Stimulated activated naive CD8-positive, alpha-beta T cell treated with anti-CD3 and anti-CD28 coated beads, Interleukin-15, amount 100 ng/mL, for 72 hours (primary cell): Measurements from ENCODE around the gene EXOC3L1.

Source experiments
- ATAC-seq: fragments of 150-1000 bp; cut with Tn5 transposase; 2 replicates; pipeline ENCODE4 v1.10.0; 2021; ENCODE audit warnings: mild to moderate bottlenecking, moderate library complexity
- DNase-seq, 2 donors: peaks; one replicate each; pipeline ENCODE4 v3.0.0; 2021 to 2022
- H3K27ac Mint-ChIP-seq, 2 donors: one replicate each; pipeline ENCODE4 v1.8.0; 2022; ENCODE audit warnings: mild to moderate bottlenecking in 2 of 2, mixed read lengths in 2 of 2, moderate library complexity in 2 of 2
- H3K27me3 Mint-ChIP-seq: one replicate; pipeline ENCODE4 v1.8.0; 2022; ENCODE audit warnings: mixed read lengths
- H3K4me1 Mint-ChIP-seq: one replicate; pipeline ENCODE4 v1.8.0; 2022; ENCODE audit warnings: mild to moderate bottlenecking, mixed read lengths
- H3K4me3 Mint-ChIP-seq, 2 donors: one replicate each; pipeline ENCODE4 v1.8.0; 2022; ENCODE audit warnings: mild to moderate bottlenecking in 2 of 2, mixed read lengths in 2 of 2, moderate library complexity in 1 of 2
- H3K9me3 Mint-ChIP-seq, 2 donors: one replicate each; pipeline ENCODE4 v1.8.0; 2022; ENCODE audit warnings: mixed read lengths in 2 of 2

Gene EXOC3L1

DNA sequence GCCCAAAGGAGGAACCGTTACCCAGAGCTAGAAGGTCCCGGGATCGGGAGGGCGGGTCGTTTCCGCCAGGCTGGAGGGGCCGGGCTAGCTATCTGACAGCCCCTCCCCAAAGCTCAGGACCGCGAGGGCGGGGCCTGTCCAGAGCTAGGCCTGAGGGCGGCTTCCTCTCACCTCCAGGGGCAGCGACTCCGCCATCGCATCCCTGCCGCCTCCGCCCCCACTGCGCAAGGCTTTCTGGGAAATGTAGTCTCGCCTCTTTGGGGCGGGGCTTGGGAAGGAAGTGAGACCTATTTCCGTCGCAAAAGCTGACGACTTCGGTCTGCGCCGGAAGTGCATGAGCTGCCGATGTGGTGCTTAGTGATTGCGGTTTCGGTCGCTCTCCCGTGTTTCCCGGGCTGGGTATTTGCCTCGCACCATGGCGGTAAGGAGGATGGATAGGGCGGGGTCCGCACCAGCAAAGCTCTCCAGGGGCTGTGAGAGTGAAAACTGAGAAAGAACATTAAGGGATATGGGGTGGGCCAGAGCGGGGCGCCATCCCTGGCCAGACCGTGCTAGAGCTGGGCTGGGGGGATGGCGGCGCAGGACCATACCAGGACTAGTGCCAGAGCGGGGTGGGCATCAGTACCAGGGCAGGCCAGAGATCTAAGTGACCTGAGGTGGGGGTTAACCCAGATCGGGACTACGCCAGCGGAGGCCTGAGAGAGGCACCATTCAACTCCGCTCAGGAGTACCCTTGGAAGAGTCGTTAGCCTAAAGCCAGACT lies 37.0 kb upstream of the EXOC3L1 start, which contains the start of gene TMEM208:
Gene TMEM208 (plus strand): TSS at position 327 of the 763 bp plus-strand sequence. CDS start 89 bp downstream, at position 416.
- Mint-ChIP-seq H3K4me3 (peak within 1 kb of the TSS; percentile 98 to 100), H3K4me1 (peaks cover 56% of the 10 kb centered on the region), H3K9me3 (no peaks in the 10 kb centered on the region), H3K27ac (peak within 1 kb of the TSS; percentile 96 to 98), H3K27me3 (no peaks in the 10 kb centered on the region)
- ATAC-seq, result peak; percentile 95
- DNase-seq, result peak; percentile 98 to 99

DNA sequence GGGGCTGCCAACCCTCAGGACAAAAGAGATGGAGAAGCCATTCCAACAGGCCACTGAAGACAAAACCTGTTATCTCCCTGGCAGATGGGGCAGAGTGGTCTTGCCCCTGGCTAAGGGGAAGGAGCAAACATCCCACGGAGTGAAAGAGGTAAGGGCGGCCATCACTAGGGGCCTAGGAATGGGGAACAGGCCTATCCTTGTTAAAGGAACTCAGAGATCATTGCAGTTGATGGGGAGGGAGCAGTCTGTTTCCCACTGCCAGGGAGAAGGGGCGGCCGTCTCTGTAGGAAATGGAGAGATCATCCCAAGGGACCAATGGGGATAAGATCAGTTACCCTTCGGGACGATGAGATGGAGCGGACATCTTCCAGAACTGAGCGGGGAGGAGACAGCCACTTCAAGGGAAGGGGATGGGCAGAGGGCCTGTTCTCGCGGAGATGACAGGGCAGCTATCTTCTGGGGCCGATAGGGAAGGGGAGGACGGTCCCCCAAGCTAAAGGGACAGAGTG lies 36.4 kb upstream of the EXOC3L1 start:
- H3K27ac Mint-ChIP-seq, result peak overlapping the region; percentile 96 to 98
- no peaks in the 10 kb centered on the region for H3K9me3 Mint-ChIP-seq
- peaks cover 56% of the 10 kb centered on the region for H3K4me1 Mint-ChIP-seq
- no peak for DNase-seq
- peak; percentile 2 for ATAC-seq
- H3K4me3 Mint-ChIP-seq, result peak overlapping the region; percentile 98 to 100
- no peaks in the 10 kb centered on the region for H3K27me3 Mint-ChIP-seq

DNA sequence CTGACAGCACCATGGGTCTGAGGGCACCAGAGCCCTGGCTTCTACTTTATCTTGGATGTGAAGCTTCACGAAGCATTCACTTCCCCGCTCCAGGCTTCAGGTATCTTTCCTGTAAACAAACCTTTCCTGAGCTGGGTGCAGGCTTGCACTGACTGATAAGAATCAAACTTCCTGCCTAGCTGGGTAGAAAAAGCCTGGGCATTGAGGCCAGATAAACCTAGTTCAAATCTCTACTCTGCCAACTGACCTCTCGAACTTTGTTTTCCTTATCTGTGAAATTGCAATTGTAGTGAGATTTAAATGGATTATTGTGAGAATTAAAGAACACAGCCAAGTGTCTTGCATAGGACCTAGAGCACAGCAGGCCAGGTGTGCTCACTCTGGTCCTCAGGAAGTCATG lies 34.1 kb upstream of the EXOC3L1 start:
- H3K4me3 Mint-ChIP-seq, result no peak overlapping the region

DNA sequence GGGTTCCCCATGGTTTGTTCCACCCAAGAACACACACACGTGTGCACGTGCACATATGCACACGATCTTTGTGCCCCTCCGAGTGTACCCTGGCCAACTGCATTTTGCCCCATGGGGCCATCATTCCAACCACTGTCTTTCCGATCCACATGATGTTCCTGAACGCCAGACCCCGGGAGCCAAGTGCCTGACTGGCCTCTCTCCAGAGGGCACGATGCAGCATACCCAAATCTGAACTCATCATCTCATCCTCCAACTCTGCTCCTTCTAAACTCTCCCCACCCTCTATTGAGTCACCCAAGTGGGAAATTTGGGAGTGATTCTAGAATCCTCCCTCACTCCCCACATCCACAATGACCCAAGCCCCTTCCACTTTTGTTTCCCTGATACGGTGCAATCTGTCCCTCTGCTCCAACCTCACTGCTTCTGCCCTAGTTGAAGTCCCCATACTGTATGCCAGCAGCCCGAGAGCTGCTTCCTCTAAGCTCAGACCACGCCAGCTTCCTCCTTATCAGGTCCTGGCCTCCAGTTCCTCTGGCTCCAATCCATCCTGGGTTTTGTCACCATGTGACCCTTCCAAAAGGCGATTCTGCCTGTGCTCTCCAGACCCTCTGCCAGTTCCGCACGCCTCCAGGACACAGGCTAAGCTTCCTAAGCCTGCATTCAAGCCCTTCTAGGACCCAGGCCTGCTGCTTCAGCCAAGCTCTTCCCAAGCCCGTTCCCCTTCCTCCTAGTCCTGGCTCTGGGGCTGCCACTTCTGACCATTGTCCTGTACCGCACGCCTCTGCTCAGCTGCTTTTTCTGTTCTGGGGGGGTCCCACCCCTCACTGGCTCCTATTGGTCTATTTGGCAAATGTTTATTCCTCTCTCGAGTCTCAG lies 26.9 kb upstream of the EXOC3L1 start:
- DNase-seq (no peak), ATAC-seq (no peak)
- Mint-ChIP-seq H3K27ac (no peak overlapping the region), H3K4me3 (no peak overlapping the region), H3K4me1 (no peaks in the 10 kb centered on the region), H3K27me3 (no peaks in the 10 kb centered on the region), H3K9me3 (no peaks in the 10 kb centered on the region)

More for the DNA sequence above, 34.1 kb upstream of the EXOC3L1 start:
- DNase-seq, result no peak
- Mint-ChIP-seq H3K9me3 (no peaks in the 10 kb centered on the region), H3K4me1 (peaks cover 49% of the 10 kb centered on the region), H3K27me3 (no peaks in the 10 kb centered on the region), H3K27ac (no peak overlapping the region)
- ATAC-seq, result no peak

DNA sequence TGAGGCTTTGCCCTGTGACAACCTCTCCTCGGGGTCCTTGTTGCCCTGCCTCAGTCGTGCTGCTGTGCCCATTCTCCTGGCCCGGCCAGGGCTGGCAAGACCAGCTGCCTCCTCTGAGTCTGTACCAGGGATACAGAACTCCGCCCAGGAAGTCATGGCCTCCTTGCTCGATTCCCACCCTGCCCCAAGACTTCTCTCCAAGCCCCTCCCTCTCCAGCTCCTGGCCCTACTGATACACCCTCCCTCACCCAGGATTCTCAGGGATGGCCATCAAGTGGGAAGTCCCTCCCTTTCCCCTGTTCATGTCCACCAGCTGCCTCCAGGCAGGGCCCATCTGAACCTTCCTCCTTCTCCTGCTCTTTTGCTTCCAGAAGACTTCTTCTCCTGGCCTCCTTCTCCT lies 25.8 kb upstream of the EXOC3L1 start:
- Mint-ChIP-seq H3K4me3 (no peak overlapping the region), H3K4me1 (no peaks in the 10 kb centered on the region), H3K27ac (peak overlapping the region in 1 of 2 donors; percentile 1), H3K9me3 (no peaks in the 10 kb centered on the region), H3K27me3 (no peaks in the 10 kb centered on the region)
- no peak for DNase-seq
- no peak for ATAC-seq

DNA sequence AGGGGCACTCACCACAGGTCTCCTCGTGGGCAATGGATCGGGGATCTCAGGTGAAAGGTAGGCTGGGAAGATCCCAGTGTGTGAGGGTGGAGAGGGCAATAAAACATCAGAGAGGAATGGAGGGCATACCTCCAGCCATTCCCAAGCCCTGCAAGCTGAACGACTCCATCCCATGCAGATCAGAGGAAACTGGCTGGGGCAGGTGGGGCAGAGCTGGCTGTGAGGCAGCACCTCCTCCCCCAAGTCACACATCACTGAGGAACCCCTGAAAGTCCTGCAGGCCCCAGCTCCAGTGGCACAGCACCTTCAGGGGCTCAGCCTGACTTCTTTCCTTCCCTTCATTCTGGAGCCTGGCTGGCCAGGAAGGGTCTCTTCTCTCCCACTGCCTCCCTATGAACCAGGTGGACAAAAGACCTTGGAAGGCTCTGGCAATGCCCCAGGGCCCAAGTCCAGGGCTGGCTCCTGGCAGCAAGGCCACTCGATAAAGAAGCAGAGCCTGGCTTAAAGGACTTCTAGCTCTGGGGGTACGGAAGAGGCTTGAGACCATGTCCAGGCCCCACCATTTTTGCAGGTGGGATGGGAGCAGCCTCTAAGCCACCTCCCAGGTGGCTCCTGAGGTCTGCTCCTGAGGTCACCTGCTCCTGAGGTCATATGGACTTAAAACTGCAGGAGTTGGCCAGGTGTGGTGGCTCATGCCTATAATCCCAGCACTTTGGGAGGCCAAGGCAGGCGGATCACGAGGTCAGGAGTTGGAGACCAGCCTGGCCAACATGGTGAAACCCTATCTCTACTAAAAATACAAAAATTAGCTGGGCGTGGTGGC lies 23.5 kb upstream of the EXOC3L1 start:
- no peaks in the 10 kb centered on the region for H3K27me3 Mint-ChIP-seq
- H3K9me3 Mint-ChIP-seq, result no peaks in the 10 kb centered on the region

DNA sequence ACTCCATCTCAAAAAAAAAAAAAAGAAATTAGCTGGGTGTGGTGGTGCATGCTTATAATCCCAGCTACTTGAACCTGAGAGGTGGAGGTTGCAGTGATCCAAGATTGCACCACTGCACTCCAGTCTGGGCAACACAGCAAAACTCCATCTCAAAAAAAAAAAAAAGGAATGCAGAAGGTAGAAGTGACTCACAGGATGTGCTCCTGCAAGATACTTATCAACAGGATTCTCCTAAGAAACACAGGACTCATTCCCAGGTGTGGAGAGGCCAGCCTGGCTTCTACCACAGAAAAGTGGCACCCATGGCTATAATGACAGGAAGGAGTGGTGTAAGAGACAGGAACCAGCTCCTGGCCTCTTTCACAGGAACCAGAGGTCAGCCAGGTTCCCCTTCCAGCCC lies 22.8 kb upstream of the EXOC3L1 start:
- Mint-ChIP-seq H3K4me3 (no peak overlapping the region), H3K27me3 (no peaks in the 10 kb centered on the region), H3K9me3 (no peaks in the 10 kb centered on the region), H3K4me1 (no peaks in the 10 kb centered on the region), H3K27ac (no peak overlapping the region)
- DNase-seq (no peak), ATAC-seq (no peak)

More for the DNA sequence above, 23.5 kb upstream of the EXOC3L1 start:
- Mint-ChIP-seq H3K4me3 (no peak overlapping the region), H3K4me1 (no peaks in the 10 kb centered on the region), H3K27ac (no peak overlapping the region)
- DNase-seq, result no peak
- ATAC-seq, result no peak

DNA sequence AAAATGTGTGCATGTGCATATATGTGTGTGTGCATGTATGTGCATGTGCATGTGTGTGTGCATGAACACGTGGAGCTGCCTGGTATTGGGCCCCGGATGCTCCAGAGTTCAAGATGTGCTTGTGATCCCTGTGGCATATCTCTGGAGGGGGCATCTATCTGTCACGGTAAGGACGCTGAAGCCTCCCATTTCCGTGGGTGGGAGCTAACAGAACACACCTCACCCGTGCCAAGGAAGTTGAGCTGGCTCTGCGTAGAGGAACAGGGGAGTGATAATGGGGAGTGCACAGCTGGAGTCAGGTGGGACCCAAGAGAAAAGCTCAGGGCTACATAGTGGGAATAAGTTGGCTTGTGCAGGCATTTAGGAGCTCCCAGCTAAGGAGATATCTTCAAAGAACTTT lies 21.7 kb upstream of the EXOC3L1 start:
- Mint-ChIP-seq H3K27ac (peak overlapping the region in 1 of 2 donors; percentile 4), H3K27me3 (no peaks in the 10 kb centered on the region), H3K9me3 (no peaks in the 10 kb centered on the region), H3K4me1 (peaks cover 3% of the 10 kb centered on the region), H3K4me3 (no peak overlapping the region)
- no peak for DNase-seq
- no peak for ATAC-seq

DNA sequence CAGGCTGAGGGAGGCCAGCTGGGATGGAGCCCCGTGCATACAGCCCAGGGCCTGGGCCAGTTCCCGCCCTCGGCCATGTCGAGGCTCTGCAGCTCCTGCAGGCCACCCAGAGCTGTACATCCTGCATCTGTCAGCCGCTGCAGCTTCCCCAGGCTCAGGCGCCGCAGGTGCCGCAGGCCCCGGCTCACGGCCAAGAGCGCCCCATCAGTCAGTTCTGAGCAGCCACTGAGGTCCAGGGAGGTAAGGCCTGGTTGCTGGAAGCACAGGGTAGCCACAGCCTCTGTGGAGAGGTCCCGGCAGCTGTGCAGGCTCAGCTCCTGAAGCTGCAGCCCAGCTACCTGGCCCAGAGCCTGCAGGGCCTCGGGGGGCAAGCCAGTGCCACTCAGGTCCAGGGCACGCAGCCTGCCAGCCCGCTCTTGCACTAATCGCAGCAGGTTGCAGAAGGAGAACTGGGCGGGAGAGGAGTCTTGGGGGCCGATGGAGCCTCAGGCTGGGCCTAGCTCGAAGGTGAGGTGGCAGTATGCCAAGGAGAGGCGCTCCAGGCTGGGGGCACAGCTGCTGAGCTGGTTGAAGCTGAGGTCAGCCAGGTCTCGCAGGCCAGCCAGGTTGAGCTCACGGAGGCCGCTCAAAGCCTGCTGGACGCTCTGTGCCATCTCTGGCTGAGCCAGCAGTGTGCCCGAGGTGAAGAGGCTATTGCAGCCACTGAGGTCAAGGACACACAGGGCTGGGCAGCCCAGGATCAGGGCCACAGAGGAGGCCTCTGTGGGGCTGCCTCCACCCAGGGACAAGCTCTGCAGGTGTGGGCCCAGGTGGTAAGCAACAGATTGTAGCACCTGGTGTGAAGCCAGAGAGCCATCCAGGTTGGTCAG lies 20.4 kb upstream of the EXOC3L1 start:
- no peaks in the 10 kb centered on the region for H3K27me3 Mint-ChIP-seq
- ATAC-seq, result no peak
- no peak overlapping the region for H3K4me3 Mint-ChIP-seq
- H3K4me1 Mint-ChIP-seq, result peaks cover 9% of the 10 kb centered on the region
- DNase-seq, result no peak
- no peaks in the 10 kb centered on the region for H3K9me3 Mint-ChIP-seq
- peak overlapping the region in 1 of 2 donors; percentile 83 for H3K27ac Mint-ChIP-seq

DNA sequence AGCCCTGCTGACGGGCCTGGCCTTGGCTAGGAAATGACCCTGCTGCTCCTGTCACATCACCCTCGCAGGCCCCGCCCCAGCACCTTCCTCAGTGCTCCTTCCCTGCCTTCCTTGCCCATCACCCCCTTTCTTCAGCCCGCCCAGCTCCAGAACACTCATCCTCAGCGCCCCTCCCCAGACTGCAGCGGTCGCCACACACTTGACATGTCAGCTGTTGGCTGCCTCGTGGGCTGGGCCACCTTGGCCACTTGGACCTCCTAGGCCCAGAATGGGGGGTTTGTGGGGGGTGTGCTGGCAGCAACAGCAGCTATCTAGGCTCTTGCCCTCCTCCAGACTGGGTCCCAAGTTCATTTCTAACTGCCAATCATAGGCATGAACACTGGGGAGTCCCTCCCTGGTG lies 19.6 kb upstream of the EXOC3L1 start:
- Mint-ChIP-seq H3K4me1 (peaks cover 9% of the 10 kb centered on the region), H3K27me3 (no peaks in the 10 kb centered on the region), H3K9me3 (no peaks in the 10 kb centered on the region), H3K4me3 (no peak overlapping the region), H3K27ac (no peak overlapping the region)
- DNase-seq (no peak), ATAC-seq (no peak)

DNA sequence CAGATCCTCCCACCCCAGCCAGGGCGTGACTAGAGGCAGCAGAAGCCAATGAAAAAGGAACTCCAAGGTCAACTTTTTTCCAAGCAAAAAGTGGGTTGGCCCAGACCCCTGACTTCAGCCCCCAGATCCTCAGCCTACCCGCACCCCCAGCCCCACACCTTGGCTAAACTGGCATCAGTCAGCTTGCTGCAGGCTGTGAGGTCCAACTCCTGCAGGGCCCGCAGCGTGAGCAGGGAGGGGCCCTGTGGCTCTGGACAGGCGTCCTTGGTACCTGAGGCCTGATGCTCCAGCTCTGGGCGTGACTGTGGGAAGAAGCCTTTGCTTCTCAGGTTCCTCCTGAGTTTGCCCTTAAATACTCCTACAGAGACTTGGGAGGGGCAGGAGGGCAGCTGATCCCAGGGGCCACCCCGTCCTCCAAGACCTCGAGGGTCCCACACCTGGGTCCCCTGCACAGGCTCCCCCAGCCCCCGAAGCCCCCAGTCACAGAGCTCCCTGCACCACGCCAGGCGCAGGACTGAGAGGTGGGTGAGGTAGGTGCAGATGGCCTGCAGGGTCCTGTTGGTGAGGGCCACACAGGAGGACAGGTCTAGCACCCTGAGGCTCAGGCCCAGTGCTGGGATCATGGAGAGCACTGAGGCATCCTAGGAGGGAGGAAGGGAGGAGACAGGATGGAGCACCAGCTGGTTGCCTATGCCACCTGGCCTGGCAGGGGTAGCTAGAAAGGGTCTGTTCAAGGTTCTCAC lies 18.4 kb upstream of the EXOC3L1 start:
- DNase-seq (no peak), ATAC-seq (no peak)
- Mint-ChIP-seq H3K4me3 (no peak overlapping the region), H3K4me1 (peaks cover 9% of the 10 kb centered on the region), H3K27me3 (no peaks in the 10 kb centered on the region), H3K27ac (no peak overlapping the region), H3K9me3 (no peaks in the 10 kb centered on the region)

DNA sequence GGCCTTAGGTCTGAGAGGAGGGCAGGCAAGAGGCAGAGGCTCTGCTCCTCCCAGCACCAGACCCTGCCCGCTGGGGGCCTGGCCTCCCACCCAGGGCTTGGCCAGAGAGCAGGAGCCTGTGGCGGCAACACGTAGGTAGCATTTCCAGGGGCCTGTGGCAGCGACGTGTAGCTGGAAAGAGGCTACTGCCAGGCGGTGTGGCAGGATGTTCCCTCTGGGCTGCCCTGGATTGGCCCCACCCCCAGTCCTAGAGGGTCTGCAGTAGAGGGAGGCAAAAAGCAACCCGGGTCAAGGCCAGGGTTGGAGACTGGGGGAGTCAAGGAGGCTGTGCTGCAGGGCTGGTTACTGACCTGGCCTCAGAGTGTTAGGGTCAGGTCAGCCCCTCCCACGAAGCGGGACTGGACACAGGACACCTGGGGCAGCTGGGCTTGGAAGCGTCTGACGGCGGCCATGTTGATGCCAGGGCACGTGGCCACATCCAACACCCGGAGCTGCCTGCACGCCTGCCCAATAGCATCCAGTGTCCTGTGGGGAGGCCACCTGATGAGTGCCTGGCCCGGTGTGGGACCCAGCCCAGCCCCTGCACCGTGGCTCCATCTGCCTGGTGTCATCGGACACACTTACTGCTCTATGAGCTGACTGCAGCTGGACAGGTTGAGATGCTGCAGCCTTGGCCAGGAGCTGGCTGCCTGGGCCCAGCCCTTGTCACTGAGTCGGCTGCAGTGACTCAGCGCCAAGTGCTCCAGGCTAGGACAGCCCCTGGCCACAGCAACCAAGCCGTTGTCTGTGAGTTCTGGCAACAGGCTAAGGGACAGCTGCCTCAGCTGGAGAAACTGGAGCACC lies 17.5 kb upstream of the EXOC3L1 start:
- no peak for ATAC-seq
- DNase-seq, result no peak
- Mint-ChIP-seq H3K4me1 (peaks cover 9% of the 10 kb centered on the region), H3K4me3 (no peak overlapping the region), H3K9me3 (no peaks in the 10 kb centered on the region), H3K27ac (peak overlapping the region in 1 of 2 donors; percentile 74), H3K27me3 (no peaks in the 10 kb centered on the region)

DNA sequence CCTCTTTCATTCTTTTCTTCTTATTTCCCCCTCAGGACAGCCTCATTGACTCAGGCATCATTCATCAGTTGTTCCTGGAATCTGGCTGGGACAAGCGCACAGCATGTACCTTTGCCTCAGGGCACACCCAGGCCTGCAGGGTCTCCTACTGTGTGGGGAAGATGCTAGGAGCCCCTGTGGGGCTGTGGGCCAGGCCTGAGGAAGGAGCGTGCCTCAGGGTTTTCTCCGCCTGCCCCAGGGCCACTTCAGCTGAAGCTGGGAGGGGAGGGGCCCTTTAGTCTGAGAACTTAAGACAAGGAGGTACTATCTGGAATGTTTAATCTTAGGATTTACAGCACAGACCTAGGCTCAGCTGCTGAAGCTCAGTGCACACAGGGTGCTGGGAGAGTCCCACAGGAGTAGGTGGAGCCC lies 16.9 kb upstream of the EXOC3L1 start:
- Mint-ChIP-seq H3K4me3 (no peak overlapping the region), H3K9me3 (no peaks in the 10 kb centered on the region), H3K27me3 (no peaks in the 10 kb centered on the region), H3K27ac (peak overlapping the region in 1 of 2 donors; percentile 74), H3K4me1 (peaks cover 9% of the 10 kb centered on the region)
- no peak for DNase-seq
- no peak for ATAC-seq
